Erythroblast (primary cell): Measurements from ENCODE around the gene MAN1C1.

ENCODE experiments used
- GATA1 ChIP-seq: IDR thresholded peaks from 2 replicates; pipeline ENCODE4 v1.6.1; 2011; ENCODE audit warnings: low read depth, mild to moderate bottlenecking, control low read depth, low read length, moderate library complexity
- POLR2A ChIP-seq: IDR thresholded peaks from 2 replicates; pipeline ENCODE4 v1.6.1; 2011; ENCODE audit warnings: mild to moderate bottlenecking, low read length

DNA sequence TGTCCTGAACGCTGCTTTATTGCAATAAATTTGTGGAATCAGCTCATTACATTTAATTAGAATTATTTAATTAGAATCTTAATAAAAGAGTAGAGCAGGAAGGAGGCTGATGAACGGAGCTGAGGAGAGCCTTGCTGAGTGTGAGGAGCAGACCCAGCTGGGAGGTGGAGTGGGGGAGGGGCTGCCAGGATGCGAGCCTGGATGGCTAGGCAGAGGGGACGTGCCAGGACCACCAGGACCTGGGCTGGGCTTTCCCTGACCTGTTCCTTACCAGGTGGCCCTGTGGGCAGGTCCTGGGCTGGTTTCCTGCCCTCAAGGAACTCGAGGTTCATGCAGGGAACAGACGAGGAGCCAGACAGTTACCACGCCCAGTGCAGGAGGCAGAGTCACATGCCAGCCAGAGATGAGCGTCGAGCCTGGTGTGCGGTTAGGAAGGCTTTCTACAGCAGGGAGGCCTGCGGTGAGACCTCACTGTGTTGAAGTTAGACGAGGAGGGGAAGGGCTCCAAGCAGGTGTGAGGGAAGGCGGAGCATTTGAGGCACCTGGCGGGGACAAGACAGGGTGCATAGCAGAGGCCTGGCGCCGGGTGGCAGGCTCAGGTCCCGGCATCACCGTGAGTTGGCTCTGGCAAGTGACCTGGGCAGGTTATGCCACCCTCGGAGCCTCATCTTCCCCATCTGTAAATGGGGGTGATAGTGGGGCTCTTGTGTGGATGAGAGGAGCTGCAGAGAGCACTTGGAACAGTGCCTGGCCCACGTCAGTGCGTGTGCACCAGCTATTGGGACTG lies 39.3 kb upstream of the MAN1C1 start:
- no peak for TF ChIP-seq POLR2A
- no peak for TF ChIP-seq GATA1
